HCT116 (cell line): ENCODE data around the gene EML4. TPM values are rescaled to one million over a fixed set of nuclear protein-coding genes. Genes with fewer than 3 reads are reported as not detected.

ENCODE experiments used
- ATAC-seq: fragments of 200-7000 bp; cut with Tn5 transposase; 2 replicates; pipeline ENCODE4 v1.9.1; 2020; ENCODE audit warnings: mild to moderate bottlenecking, moderate library complexity
- BruUV-seq: library from RNA; stranded (reverse); fragments of 400-500 nt; replicated peaks from 2 replicates; lab custom pipeline; 2021; lab: Mats Ljungman, UMichigan
- CTCF ChIA-PET: fragments of 300-600 bp; sonication (Branson Sonifier 250); formaldehyde crosslinking; loops from one replicate; lab custom pipeline; 2021; ENCODE audit warnings: antibody characterized with exemption; lab: Charles Lee
- POLR2A ChIA-PET: fragments of 300-600, 350-600 bp; sonication (Branson Sonifier 250); formaldehyde crosslinking; loops from one replicate; lab custom pipeline; 2021; ENCODE audit warnings: antibody characterized with exemption; lab: Charles Lee
- RAD21 ChIA-PET, 2 experiments: fragments of 300-600 bp; sonication (Branson Sonifier 250); formaldehyde crosslinking; loops; one replicate each; lab custom pipeline; 2023; ENCODE audit warnings: low total read pairs in 2 of 2; ENCODE audit not compliant: uncharacterized antibody in 2 of 2, unreplicated experiment in 2 of 2, low non-redundant PET in 1 of 2; lab: Charles Lee
- DNase-seq: peaks from one replicate; pipeline ENCODE4 v3.0.0-alpha.2; 2010; ENCODE audit warnings: low read depth, low spot score
- H2AFZ ChIP-seq: fragments of 200-600 bp; shearing (Covaris generic), sonication (generic); 2 replicates; pipeline ENCODE4 v1.6.1; 2017; ENCODE audit warnings: low read depth, mixed run types, mixed read lengths, antibody characterized with exemption, low read length; ENCODE audit not compliant: poor library complexity, severe bottlenecking
- H3K27ac ChIP-seq: 2 replicates; pipeline ENCODE4 v1.5.1; 2012; ENCODE audit warnings: low read depth, low read length
- H3K27me3 ChIP-seq: fragments of 200-600 bp; sonication (generic); 2 replicates; pipeline ENCODE4 v1.6.1; 2016; ENCODE audit warnings: mixed run types, low read length, mixed read lengths; ENCODE audit not compliant: insufficient read depth
- H3K36me3 ChIP-seq, 2 experiments: fragments of 200-500 bp in 1 of 2; fragments of 200-600 bp in 1 of 2; sonication (Bioruptor generic) in 1 of 2; sonication (generic) in 1 of 2; 2 replicates each; pipeline versions ENCODE4 v1.5.1 to v1.6.1; 2014 to 2016; ENCODE audit warnings: low read length in 2 of 2, inconsistent platforms in 1 of 2, mixed read lengths in 1 of 2, mixed run types in 1 of 2; ENCODE audit not compliant: insufficient read depth in 2 of 2, control insufficient read depth in 1 of 2
- H3K4me1 ChIP-seq, 2 experiments: fragments of 200-600 bp in 1 of 2; sonication (generic) in 1 of 2; 2 replicates each; pipeline versions ENCODE4 v1.5.1 to v1.6.1; 2012 to 2017; ENCODE audit warnings: low read length in 2 of 2, inconsistent platforms in 1 of 2, mild to moderate bottlenecking in 1 of 2, mixed read lengths in 1 of 2, mixed run types in 1 of 2, moderate library complexity in 1 of 2; ENCODE audit not compliant: insufficient read depth in 2 of 2, control insufficient read depth in 1 of 2
- H3K4me2 ChIP-seq: fragments of 200-600 bp; sonication (generic); 2 replicates; pipeline ENCODE4 v1.6.1; 2017; ENCODE audit warnings: mixed run types, low read length, mixed read lengths
- H3K4me3 ChIP-seq, 2 experiments: fragments of 200-600 bp in 1 of 2; sonication (generic) in 1 of 2; replicated peaks in 1 of 2; 2 replicates each; pipeline ENCODE4 v1.5.1; 2011 to 2016; ENCODE audit warnings: low read length in 2 of 2, control low read depth in 1 of 2, low read depth in 1 of 2, mild to moderate bottlenecking in 1 of 2, mixed read lengths in 1 of 2, mixed run types in 1 of 2
- H3K79me2 ChIP-seq: fragments of 200-600 bp; sonication (generic); 2 replicates; pipeline ENCODE4 v1.6.1; 2017; ENCODE audit warnings: mild to moderate bottlenecking, mixed run types, low read length, moderate library complexity, mixed read lengths; ENCODE audit not compliant: insufficient read depth
- H3K9ac ChIP-seq: fragments of 200-600 bp; sonication (generic); 2 replicates; pipeline ENCODE4 v1.6.1; 2016; ENCODE audit warnings: low read length, mixed read lengths
- H3K9me2 ChIP-seq: fragments of 200-600 bp; sonication (generic), shearing (Covaris generic); 2 replicates; pipeline ENCODE4 v1.6.1; 2017; ENCODE audit warnings: mixed run types, mild to moderate bottlenecking, moderate library complexity; ENCODE audit not compliant: insufficient read depth
- H3K9me3 ChIP-seq, 2 experiments: fragments of 200-500 bp in 1 of 2; fragments of 200-600 bp in 1 of 2; sonication (Bioruptor generic) in 1 of 2; sonication (generic) in 1 of 2; 2 replicates each; pipeline ENCODE4 v1.6.1; 2014 to 2017; ENCODE audit warnings: low read length in 2 of 2, mixed read lengths in 2 of 2, inconsistent platforms in 1 of 2, low read depth in 1 of 2, mild to moderate bottlenecking in 1 of 2, mixed run types in 1 of 2, moderate library complexity in 1 of 2; ENCODE audit not compliant: control insufficient read depth in 1 of 2, insufficient read depth in 1 of 2
- H4K20me1 ChIP-seq: fragments of 200-600 bp; sonication (generic), shearing (Covaris generic); 2 replicates; pipeline ENCODE4 v1.6.1; 2017; ENCODE audit warnings: mixed run types, mild to moderate bottlenecking, moderate library complexity; ENCODE audit not compliant: insufficient read depth
- CEBPB ChIP-seq: IDR thresholded peaks from 2 replicates; pipeline ENCODE4 v1.6.1; 2012; ENCODE audit warnings: low read depth
- CTCF ChIP-seq, 3 experiments: fragments of 200-600 bp in 1 of 3; sonication (generic) in 1 of 3; IDR thresholded peaks in 2 of 3; conservative IDR thresholded peaks in 1 of 3; 2 replicates each; pipeline ENCODE4 v1.5.1; 2012 to 2017; ENCODE audit warnings: low read depth in 2 of 3, low read length in 2 of 3, antibody characterized with exemption in 1 of 3, borderline replicate concordance in 1 of 3, control low read depth in 1 of 3, mild to moderate bottlenecking in 1 of 3, mixed read lengths in 1 of 3, mixed run types in 1 of 3, moderate library complexity in 1 of 3; ENCODE audit not compliant: insufficient read depth in 1 of 3
- EGR1 ChIP-seq: IDR thresholded peaks from 2 replicates; pipeline ENCODE4 v1.6.1; 2012; ENCODE audit warnings: low read depth
- EZH2 ChIP-seq: fragments of 200-600 bp; sonication (generic); IDR thresholded peaks from 2 replicates; pipeline ENCODE4 v1.6.1; 2017; ENCODE audit warnings: antibody characterized with exemption, mixed run types
- EZH2phosphoT487 ChIP-seq: fragments of 200-600 bp; IDR thresholded peaks from 2 replicates; pipeline ENCODE4 v1.6.1; 2018; ENCODE audit warnings: antibody characterized with exemption, borderline replicate concordance
- FOSL1 ChIP-seq: IDR thresholded peaks from 2 replicates; pipeline ENCODE4 v1.6.1; 2012; ENCODE audit warnings: low read depth
- JUND ChIP-seq: IDR thresholded peaks from 2 replicates; pipeline ENCODE4 v1.6.1; 2012
- POLR2A ChIP-seq: IDR thresholded peaks from 2 replicates; pipeline ENCODE4 v1.7.0; 2011; ENCODE audit warnings: borderline replicate concordance; ENCODE audit not compliant: insufficient read depth, insufficient read length; ENCODE audit errors: extremely low read depth
- POLR2AphosphoS5 ChIP-seq: IDR thresholded peaks from 2 replicates; pipeline ENCODE4 v1.6.1; 2011; ENCODE audit warnings: mild to moderate bottlenecking, low read depth, low read length, moderate library complexity
- RAD21 ChIP-seq: IDR thresholded peaks from 2 replicates; pipeline ENCODE4 v1.6.1; 2012; ENCODE audit warnings: low read depth, mild to moderate bottlenecking
- SIN3A ChIP-seq: IDR thresholded peaks from 2 replicates; pipeline ENCODE4 v1.6.1; 2012; ENCODE audit warnings: low read depth
- SP1 ChIP-seq: IDR thresholded peaks from 2 replicates; pipeline ENCODE4 v1.6.1; 2012; ENCODE audit warnings: low read depth
- TCF7L2 ChIP-seq: IDR thresholded peaks from 2 replicates; pipeline ENCODE4 v1.7.0; 2011; ENCODE audit warnings: borderline replicate concordance, inconsistent platforms; ENCODE audit not compliant: insufficient read depth, insufficient read length; ENCODE audit errors: extremely low read depth
- YY1 ChIP-seq: IDR thresholded peaks from 2 replicates; pipeline ENCODE4 v1.6.1; 2011; ENCODE audit warnings: low read length, low read depth, moderate library complexity, mild to moderate bottlenecking; ENCODE audit not compliant: insufficient replicate concordance; ENCODE audit errors: extremely low read depth
- ZFX ChIP-seq: fragments of 450-650 bp; IDR thresholded peaks from 2 replicates; pipeline ENCODE4 v1.6.1; 2017
- ZNF274 ChIP-seq: fragments of 200-500 bp; sonication (Bioruptor generic); IDR thresholded peaks from 2 replicates; pipeline ENCODE4 v1.6.1; 2014; ENCODE audit warnings: mild to moderate bottlenecking, low read depth, low read length, inconsistent platforms
- intact Hi-C: fragments of 100-400 bp; cut with micrococcal nuclease; formaldehyde crosslinking; loops from 2 replicates; pipeline ENCODE4 v1.10.0; 2022
- total RNA-seq: library from RNA; stranded (reverse); gene quantifications from one replicate; pipeline ENCODE4 v1.2.1, GENCODE V29; 2021; ENCODE audit not compliant: unreplicated experiment
- TF ChIP-seq, protein P1 (sequence below): IDR thresholded peaks from 2 replicates; pipeline ENCODE4 v1.6.1; 2012

Gene EML4
- total RNA-seq, 1 experiment from 2014 or later: 53.5 TPM

GRCh38 chr2:42252464-42252863, 83.3 kb downstream of the EML4 start:
- H3K79me2 ChIP-seq: no peaks in the 10 kb centered on the region; the same call in 1 of the 2 replicates
- H3K9me2 ChIP-seq: no peaks in the 10 kb centered on the region
- H3K27ac ChIP-seq: no peak overlapping the region
- ChIA-PET POLR2A (no interaction called here), CTCF (no interaction called here), RAD21 (no interaction called here)
- H3K9me3 ChIP-seq: no peaks in the 10 kb centered on the region
- no TSS peak for BruUV-seq
- intact Hi-C loops: no loop called here
- ATAC-seq (no peak), DNase-seq (no peak)
- H2AFZ ChIP-seq: no peak overlapping the region
- no peak overlapping the region for H3K9ac ChIP-seq
- H3K36me3 ChIP-seq: no peaks in the 10 kb centered on the region
- no peaks in the 10 kb centered on the region for H3K4me1 ChIP-seq
- H3K4me2 ChIP-seq: no peak overlapping the region
- no peaks in the 10 kb centered on the region; the same call in 1 of the 2 replicates for H4K20me1 ChIP-seq
- TF ChIP-seq CTCF (IDR thresholded peaks at IDR 0.05 in 2 of 3, conservative IDR thresholded peaks at IDR 0.05 in 1 of 3; ENCODE audit: borderline replicate concordance in 1 of 3, insufficient read depth in 1 of 3, low read depth in 2 of 3, low read length in 2 of 3) (no peak), SP1 (no peak)
- no peak overlapping the region for H3K4me3 ChIP-seq
- no peaks in the 10 kb centered on the region for H3K27me3 ChIP-seq

GRCh38 chr2:42254186-42254895, 85.2 kb downstream of the EML4 start:
- no peak overlapping the region for H3K4me2 ChIP-seq
- intact Hi-C loops: no loop called here
- H3K9me2 ChIP-seq: no peaks in the 10 kb centered on the region
- H3K4me1 ChIP-seq: no peaks in the 10 kb centered on the region
- H3K9me3 ChIP-seq: no peaks in the 10 kb centered on the region
- no peak overlapping the region for H3K9ac ChIP-seq
- ChIA-PET POLR2A (no interaction called here), CTCF (no interaction called here), RAD21 (no interaction called here)
- DNase-seq: no peak
- no peak overlapping the region for H2AFZ ChIP-seq
- H3K4me3 ChIP-seq: no peak overlapping the region
- ATAC-seq: no peak
- no peaks in the 10 kb centered on the region for H4K20me1 ChIP-seq
- H3K27me3 ChIP-seq: no peaks in the 10 kb centered on the region
- no TSS peak for BruUV-seq
- no peaks in the 10 kb centered on the region for H3K79me2 ChIP-seq
- H3K36me3 ChIP-seq: no peaks in the 10 kb centered on the region
- no peak overlapping the region for H3K27ac ChIP-seq
- no peak for TF ChIP-seq ZFX
- TF ChIP-seq EZH2phosphoT487: no peak
- no peak for TF ChIP-seq JUND
- TF ChIP-seq EZH2: no peak
- TF ChIP-seq FOSL1: no peak
- TF ChIP-seq TCF7L2: no peak
- no peak for TF ChIP-seq POLR2AphosphoS5
- TF ChIP-seq POLR2A: no peak
- TF ChIP-seq ZNF274: no peak
- TF ChIP-seq EGR1: no peak
- TF ChIP-seq SP1: no peak
- TF ChIP-seq YY1: no peak
- TF ChIP-seq SIN3A: no peak
- TF ChIP-seq, protein P1, sequence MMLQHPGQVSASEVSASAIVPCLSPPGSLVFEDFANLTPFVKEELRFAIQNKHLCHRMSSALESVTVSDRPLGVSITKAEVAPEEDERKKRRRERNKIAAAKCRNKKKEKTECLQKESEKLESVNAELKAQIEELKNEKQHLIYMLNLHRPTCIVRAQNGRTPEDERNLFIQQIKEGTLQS: no peak
- TF ChIP-seq CEBPB: no peak
- no peak for TF ChIP-seq CTCF (IDR thresholded peaks at IDR 0.05 in 2 of 3, conservative IDR thresholded peaks at IDR 0.05 in 1 of 3; ENCODE audit: borderline replicate concordance in 1 of 3, insufficient read depth in 1 of 3, low read depth in 2 of 3, low read length in 2 of 3)
- no peak for TF ChIP-seq RAD21
